GM12891 (cell line): ENCODE results near the gene GYS1.

Experiments used
- PAX5 ChIP-seq: IDR thresholded peaks from 2 replicates; pipeline ENCODE4 v1.6.1; 2011; ENCODE audit warnings: low read length, moderate library complexity, mild to moderate bottlenecking; ENCODE audit not compliant: insufficient read depth, severe bottlenecking
- POLR2A ChIP-seq: IDR thresholded peaks from 2 replicates; pipeline ENCODE4 v1.6.1; 2011; ENCODE audit warnings: low read depth, low read length, control low read depth
- POLR2AphosphoS5 ChIP-seq: IDR thresholded peaks from 2 replicates; pipeline ENCODE4 v1.6.1; 2011; ENCODE audit warnings: low read depth, low read length, control low read depth
- POU2F2 ChIP-seq: IDR thresholded peaks from 2 replicates; pipeline ENCODE4 v1.6.1; 2011; ENCODE audit warnings: low read depth, mild to moderate bottlenecking, control low read depth, low read length, moderate library complexity
- SPI1 ChIP-seq: IDR thresholded peaks from 2 replicates; pipeline ENCODE4 v1.6.1; 2011; ENCODE audit warnings: low read depth, low read length, control low read depth
- TAF1 ChIP-seq: IDR thresholded peaks from 2 replicates; pipeline ENCODE4 v1.6.1; 2011; ENCODE audit warnings: low read depth, low read length, control low read depth

DNA sequence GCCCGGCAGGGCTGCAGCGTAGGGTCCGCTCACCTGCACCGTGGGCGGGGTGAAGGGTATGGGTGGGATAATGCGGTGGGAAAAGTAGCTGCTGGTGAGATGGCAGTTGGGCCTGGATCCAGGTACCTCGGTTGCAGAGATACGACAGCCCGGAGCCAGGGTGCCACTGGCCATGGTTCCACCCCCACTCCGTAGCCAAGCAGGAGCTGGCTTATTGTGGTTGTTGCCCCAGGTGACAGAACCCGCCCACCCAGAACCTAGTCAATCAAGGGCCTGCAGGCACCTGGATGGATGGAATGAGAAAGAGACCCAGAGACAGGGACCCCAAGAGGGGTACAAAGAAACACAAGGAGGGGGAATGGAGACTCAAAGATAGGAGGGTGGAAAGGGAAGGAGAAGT lies 27.2 kb upstream of the GYS1 start:
- TF ChIP-seq POLR2A (no peak), POLR2AphosphoS5 (no peak), SPI1 (no peak), TAF1 (no peak), PAX5 (no peak), POU2F2 (no peak)
